HG02885 (cell line): ENCODE measurements around the gene ISCU.
"Not testable (repeated sequence)": the region's sequence is repeated elsewhere in the genome, so short reads cannot be mapped to it uniquely, and the experiment has no call there.

Experiments
- ATAC-seq: cut with Tn5 transposase; IDR thresholded peaks from one replicate; pipeline ENCODE4 v1.9.1; 2021; ENCODE audit warnings: mild to moderate bottlenecking; ENCODE audit not compliant: unreplicated experiment, poor library complexity

ISCU gene

DNA sequence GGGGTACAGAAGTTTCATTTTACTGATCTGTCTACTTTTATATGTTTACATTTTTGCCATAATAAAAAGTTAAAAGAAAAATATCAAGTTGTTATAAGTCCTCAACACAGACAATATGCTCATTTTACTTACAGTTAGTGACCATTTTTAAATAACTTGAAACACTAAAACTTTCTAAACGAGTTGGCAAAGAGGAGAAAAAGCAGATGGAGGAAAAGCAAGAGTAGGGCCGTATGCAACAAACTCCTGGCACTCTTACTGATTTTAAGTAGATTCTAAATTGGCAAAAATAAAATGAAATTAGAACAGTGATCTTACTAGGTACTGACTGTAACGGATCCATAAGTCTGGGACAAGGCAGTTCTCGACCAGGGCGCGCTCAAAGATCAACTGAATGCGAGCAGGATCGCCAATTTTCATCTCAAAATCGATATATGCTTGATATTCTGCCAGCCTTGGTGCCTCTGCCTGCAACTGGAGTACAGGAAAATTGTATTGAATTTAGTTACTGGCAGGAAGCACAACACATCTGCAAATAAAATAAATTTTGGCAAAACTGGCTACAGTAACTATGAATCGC is 23.7 kb upstream of the ISCU start:
- ATAC-seq = no peak

DNA sequence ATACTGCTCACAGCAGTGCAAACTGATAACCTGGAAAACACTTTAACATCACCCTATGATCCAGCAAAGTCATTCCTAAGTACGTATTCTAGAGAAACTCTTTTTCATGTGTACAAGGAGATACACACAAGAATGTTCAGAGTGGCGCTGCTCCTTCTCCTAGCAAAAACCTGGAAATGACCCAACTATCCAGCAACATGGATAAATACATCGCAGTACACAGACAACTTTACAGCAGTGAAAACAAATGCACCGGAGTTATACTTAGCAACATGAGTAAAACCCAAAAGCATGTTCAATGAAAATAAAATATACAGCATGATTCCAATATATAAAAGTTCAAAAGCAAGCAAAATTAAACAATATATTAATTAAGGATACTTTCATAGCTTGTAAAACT is 20.1 kb upstream of the ISCU start:
- ATAC-seq = no peak

DNA sequence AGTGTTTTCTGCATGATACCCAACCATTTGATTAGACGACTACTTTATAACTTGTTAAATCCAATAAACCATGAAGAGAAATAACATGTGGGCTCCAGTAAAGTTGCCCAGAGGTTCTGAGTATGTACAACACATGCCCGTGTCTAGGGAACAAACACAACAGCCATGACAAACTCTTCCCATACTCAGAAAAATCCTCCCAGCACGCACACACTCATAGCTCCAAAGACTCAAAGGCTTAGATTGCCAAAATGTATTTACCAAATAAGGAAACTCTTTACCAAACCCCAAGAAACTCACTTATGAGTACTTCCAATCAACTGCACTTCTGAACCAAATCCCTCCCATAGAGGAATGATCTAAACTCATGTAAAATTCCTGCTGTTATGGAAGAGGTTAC is 18.7 kb upstream of the ISCU start:
- no peak for ATAC-seq

DNA sequence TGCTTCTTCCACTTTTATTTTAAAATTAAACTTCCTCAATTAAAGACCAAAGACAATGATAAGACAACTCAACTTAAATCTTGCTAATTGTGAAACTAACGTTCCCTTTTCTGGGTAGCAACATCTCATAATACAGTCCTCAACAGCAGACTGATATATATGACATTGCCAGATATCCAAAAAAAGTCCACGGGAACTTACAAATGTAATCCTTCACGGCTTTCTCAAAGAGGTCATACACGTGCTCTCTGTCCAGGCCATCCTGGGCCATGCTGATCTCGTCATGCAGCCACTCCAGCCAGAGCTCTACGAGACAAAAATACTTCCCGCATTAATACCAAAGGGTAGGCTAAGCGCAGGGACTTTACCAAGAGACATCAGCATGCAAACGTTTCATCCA is 14.7 kb upstream of the ISCU start:
- no peak for ATAC-seq

DNA sequence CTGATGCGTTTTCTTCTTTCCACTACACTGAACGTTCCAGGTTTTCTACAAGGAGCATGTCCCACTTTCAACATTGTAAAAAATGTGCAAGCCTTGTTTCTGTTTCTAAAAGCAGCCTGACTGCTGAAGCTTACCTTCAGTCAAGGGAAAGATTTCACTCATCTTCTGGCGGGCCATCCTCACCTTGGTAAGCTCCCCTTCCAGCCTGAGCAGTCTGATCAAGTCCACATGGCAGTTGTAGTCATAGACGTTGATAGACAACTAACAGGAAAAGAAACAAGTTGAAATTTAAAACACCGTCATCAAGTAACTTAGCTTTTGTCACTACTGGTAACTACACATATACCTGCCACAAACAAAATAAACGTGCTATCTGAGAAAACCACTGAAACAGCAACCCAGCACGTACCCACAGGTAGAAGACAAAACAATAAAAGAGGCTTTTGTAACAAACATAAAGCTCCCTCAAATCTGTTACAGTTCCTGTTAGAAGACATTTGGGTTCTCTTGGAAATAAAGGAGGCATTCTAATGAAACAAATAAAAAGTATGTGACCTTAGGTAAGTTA is 13.4 kb upstream of the ISCU start:
- ATAC-seq = peak; percentile 51

DNA sequence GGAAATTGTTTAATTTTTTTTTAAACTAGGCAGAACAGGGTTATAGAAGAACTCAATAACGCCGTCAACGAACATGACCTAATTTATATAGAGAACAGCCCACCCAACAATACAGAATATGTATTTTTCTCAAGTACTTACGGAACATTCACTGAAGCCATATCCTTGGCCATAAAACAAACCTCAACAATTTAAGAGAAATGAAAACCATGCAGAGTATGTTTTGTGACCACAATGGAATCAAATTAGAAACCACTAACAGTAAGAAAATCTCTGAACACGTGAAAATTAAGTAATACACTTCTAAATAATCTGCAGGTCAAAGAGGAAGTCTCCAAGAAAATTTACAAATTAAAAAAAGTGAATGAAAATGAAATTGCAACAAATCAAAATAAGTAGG is 10.9 kb upstream of the ISCU start:
- ATAC-seq = no peak

DNA sequence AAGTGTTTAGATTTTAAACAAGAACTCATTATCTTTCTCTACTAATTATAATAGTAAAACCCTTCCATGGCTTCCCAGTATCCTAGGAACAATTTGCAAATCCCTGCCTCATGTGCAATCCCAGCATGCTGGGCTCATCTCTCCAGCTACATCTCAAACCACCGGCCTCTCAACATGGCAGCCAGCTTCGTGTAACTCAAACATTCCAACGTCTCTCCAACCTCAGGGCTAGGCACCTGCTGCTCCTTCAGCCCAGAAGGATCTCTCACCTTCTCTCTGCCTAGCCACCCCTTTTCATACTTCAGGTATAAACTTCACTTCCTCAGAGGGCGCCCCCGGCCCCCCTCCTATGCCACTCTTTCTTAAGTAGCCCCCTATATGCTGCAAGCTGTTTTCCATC is 8.6 kb upstream of the ISCU start:
- no peak for ATAC-seq

DNA sequence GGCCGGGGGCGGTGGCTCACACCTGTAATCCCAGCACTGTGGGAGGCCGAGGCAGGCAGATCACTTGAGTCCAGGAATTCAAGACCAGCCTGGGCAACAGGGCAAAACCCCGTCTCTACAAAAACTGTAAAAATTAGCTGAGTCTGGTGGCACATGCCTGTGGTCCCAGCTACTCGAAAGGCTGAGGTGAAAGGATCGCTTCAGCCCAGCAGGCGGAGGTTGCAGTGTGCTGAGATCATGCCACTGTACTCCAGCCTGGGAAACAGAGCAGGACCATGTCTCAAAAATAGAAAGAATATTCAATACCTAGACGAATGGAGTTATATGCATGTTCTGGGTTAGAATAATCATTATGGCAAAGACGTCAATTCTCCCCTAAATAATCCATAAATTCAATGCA is 7.0 kb upstream of the ISCU start:
- ATAC-seq = not testable (repeated sequence)

DNA sequence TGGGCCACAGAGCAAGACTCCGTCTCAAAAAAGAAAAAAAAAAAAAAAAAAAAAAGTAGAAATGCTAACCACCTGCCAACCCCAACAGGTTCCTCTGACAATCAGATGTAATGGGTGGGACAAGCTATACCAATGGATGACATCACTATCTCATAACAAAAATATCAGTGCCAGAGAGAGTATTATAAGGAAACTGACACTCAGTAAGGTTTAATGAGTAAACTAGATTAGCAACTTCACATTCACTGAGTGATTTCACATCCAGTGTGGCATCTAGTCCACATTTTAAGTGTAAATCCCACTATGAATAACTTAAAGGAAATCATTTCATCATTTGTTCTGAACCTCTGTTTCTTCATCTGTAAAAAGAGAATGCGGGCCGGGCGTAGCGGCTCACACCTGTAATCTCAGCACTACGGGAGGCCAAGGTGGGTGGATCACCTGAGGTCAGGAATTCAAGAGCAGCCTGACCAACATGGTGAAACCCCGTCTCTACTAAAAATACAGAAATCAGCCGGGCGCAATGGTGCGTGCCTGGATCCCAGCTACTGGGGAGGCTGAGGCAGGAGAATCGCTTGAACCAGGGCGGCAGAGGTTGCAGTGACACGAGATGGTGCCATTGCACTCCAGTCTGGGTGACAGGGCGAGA is 3.3 kb upstream of the ISCU start:
- ATAC-seq = no peak

DNA sequence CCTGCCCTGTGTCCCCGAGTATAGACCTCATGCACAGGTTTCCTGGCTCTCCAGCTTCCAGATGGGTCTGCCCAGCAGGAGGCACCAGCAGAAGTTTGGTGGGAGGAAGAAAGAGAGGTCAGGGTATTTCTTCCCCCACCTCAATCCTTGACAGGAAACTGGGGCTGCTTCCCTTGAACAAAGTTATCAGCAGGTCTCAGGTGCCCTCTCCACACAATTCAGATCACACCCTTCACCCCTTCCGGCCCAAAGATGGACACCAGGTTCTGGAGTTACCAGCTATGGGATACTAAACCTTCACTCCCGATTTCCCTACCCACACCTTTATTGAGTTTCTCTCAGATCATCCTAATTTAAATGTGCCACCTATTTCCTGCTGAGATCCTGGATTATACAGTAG is 2.6 kb upstream of the ISCU start:
- ATAC-seq = no peak

DNA sequence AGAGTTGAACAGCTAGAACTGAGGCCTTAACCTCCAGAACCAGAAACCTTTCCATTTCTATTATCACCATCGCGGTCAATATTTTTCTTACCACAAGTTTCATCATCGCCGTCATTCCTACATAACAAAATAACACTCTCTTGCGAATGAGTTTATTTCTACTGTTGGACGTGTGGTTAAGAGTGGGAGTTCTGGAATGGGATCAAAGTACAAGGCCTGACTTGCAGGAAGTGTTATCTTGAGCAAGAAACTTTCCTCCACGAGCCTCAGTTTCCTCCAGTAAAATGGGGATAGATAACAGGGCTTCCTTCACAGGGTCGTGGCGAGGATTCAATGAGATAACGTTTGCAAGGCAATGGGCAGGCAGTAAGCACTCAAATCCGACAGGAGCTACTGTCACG is 2.1 kb upstream of the ISCU start:
- no peak for ATAC-seq

DNA sequence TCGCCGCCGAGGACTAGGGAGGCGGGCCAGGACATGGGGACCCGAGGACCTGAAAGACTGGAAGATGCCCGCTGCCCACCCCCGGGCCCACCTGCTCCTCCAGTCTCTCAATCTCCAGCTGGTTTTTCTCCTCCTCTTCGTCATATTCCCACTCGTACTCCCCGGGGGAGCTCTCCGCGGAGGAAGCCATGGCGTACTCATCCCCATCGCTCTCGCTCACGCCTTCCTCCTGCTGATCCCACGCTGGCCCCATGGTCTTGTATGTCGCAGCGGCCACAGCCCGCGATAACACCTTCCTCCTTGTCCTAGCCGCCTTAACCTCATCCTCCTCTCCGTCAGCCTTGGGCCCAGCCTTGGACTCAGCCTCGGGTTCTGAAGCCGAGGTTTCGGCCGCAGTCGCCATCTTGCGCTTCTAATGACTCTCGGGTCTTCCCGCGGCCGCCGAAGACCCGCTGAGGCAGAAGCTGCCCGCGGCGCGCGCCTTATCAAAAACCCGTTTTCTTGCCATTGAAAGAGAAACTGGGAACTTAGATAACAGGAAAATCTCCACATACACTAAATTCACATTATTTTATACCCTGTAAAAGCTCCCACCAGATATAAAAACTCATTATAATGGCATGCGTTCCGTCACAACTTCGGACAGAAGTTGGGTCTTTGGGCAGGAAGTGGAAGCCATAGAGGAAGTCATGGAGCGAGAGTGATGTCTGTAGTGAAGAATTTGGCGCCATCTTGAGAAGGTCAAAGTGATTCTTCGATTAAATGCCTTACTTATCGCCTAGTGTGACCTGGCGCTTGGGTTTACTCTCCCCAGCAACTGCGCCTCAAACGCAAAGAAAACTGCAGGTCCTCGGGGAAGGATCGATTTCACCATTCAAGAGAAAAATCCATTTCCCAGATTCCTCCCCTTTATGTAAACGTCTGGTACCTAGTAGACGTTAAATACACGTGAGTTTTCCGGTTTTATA is 1.4 kb upstream of the ISCU start, which contains the start of gene SART3:
Gene SART3 (minus strand): TSS at position 422 of the 968 bp plus-strand sequence. CDS start 19 bp downstream, at position 403.
- ATAC-seq = peak; percentile 38

DNA sequence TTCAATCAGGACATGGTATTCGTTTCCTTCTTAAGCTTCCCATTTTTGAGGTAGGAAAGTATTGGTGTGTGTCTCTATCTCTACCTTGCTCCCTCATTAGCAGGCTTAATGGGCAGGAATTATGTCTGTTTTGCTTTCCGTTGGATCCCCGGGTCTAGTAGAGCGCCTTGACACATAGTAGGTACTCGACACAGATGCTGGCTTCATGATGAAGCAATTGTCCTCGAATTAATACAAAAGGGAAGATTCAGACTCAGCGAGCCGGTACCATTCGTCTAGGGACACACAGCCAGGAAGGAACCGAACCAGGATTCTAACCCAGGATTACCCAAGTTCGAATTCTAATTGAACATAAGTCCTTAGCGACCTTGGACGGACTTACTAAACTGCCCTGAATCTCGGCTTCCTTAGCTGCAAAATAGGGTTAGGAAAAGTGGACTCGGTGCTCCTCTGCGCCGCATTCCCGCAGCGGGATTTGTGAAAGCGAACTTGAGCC is 496 bp upstream of the ISCU start:
- peak; percentile 1 for ATAC-seq

DNA sequence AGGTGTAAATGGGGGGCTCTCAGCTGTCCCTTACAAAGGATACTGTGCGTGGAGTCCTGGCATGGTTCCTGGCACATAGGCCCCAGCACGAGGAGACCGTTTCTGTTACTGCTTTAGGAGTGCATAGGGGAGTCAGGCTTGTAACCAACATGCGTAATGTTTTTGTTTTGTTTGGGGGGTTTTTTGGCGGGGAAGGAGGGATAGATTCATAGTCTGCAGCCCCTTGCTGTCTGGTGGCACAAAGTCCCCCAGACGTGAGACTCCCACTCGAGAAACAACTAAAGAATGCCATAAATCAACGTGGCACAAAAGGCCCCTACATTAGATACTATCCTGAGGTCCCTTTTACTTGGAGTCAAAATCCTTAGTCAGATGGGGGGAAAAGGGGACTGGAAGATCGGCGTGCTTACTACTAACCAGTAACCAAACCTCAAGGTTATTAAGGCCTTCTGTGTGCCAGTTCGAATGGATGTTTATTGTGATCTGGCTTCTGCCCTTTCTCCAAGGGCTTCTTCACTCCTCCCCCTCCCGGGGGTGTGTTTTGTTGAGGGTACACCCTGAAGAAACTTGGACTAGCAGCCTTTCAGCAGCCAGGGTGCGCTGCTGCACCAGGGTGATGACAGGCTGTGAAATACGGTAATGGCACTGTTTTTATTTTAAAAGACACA is 874 bp downstream of the ISCU start:
- peak; percentile 53 for ATAC-seq

DNA sequence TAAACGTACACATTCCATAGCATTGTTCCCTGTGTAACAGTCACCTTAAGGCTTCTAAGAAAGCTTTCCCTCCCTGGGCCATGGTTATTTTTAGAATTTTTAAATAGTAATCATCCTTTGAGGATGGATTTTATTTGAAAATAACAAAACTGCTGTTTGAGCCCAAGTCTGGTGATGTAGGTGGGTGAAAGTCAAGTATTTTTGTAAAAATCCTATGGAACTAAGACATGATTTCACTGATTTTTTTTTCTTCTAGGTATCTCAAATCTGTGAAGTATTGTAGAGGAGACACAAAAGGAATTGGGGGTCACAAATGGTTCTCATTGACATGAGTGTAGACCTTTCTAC is 1.4 kb downstream of the ISCU start:
- no peak for ATAC-seq

DNA sequence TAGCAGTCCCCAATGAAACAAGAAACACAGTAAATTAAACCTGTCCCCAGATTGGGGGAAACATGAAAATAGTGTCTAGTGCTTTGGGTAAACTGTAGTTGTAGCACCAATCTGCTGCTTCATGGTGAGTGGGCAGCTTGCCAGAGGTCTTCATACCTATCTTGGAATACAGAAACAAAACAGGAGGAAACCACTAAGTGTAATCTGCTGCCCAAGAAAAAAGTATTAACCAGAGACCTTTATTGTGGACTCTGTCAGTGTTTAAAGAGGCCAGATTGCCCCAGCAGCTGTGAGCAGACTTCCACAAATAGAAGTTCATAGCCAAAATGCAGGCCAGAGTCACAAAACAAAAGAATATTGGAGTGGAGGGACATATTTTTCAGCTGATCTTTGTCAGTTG is 2.3 kb downstream of the ISCU start:
- no peak for ATAC-seq

DNA sequence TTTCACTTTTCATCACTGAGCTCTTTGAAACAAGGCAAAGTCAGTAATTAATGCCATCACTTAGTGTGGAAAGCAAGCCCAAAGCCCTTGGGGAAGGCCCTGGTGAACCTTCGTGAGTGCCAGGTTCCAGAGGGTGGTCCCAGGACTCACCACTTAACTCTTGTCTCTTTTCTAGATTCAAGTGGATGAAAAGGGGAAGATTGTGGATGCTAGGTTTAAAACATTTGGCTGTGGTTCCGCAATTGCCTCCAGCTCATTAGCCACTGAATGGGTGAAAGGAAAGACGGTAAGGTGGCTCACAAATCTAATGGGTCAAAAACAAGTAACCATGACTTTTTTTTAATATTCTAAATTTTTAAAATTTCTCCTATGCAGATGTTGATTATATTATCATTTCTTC is 2.8 kb downstream of the ISCU start:
- ATAC-seq = no peak

DNA sequence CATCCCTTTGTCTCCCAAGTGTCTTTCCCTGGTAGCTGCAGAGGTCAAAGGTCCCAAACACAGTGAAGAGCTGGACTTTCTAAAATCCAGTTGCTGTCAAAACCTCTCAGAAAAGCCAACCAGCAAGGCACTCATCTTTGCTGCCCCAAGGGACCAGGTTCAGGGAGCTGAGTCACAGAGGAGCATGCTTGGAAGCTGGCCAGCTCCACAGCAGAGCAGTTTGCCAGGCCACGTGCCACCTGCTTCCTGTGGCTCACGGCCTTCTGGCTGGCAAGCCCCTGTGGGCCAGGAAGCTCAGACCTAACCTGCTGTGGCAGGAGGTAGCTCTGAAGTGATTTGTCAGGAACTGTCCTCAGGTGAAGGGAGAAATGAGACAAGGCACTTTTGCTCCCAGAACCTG is 3.6 kb downstream of the ISCU start:
- no peak for ATAC-seq

DNA sequence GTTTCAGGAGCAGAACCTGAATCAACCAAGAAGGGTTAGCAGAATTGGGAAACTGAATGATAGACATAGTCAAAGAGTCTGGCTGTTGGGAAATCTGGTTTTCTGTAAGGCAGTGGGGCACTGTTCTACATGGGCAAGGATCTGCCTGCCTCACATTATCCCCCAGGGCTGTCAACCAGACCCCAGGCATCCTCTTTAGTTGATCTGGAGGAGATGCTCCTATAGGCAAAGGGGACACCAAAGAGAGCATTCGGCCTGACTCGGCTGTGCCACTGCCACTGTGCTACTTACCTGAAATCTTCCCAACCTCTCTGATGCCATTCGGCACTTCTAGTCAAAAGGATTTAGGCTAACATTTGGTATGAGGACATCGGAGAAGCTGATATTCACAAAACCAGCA is 4.1 kb downstream of the ISCU start:
- ATAC-seq = no peak
